GM12801 (cell line): Measurements from ENCODE around the gene YWHAB.

Source experiments
- TF ChIP-seq, protein P1 (sequence below): IDR thresholded peaks from one replicate; pipeline ENCODE4 v1.5.1; 2011; ENCODE audit warnings: control low read depth; ENCODE audit not compliant: insufficient read length; ENCODE audit errors: extremely low read depth

Gene YWHAB

DNA sequence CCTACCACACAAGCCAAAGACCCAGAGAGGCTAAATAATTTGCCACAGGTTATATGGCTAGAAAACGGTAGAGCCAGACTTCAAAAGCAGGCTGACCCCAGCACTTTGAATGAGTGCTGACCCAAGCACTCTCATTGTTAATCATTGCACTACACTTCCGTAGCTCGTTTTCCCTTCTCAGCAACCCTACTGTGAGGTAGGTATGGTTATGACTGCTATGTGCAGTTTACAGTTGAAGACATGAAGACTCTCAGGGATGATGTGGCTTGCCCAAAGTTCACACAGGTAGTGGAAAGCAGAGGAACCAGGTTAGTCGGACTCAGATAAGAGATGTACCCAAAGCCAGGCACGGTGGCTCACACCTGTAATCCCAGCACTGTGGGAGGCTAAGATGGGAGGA is 41.6 kb upstream of the YWHAB start:
- TF ChIP-seq, protein P1, sequence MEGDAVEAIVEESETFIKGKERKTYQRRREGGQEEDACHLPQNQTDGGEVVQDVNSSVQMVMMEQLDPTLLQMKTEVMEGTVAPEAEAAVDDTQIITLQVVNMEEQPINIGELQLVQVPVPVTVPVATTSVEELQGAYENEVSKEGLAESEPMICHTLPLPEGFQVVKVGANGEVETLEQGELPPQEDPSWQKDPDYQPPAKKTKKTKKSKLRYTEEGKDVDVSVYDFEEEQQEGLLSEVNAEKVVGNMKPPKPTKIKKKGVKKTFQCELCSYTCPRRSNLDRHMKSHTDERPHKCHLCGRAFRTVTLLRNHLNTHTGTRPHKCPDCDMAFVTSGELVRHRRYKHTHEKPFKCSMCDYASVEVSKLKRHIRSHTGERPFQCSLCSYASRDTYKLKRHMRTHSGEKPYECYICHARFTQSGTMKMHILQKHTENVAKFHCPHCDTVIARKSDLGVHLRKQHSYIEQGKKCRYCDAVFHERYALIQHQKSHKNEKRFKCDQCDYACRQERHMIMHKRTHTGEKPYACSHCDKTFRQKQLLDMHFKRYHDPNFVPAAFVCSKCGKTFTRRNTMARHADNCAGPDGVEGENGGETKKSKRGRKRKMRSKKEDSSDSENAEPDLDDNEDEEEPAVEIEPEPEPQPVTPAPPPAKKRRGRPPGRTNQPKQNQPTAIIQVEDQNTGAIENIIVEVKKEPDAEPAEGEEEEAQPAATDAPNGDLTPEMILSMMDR, result no peak

DNA sequence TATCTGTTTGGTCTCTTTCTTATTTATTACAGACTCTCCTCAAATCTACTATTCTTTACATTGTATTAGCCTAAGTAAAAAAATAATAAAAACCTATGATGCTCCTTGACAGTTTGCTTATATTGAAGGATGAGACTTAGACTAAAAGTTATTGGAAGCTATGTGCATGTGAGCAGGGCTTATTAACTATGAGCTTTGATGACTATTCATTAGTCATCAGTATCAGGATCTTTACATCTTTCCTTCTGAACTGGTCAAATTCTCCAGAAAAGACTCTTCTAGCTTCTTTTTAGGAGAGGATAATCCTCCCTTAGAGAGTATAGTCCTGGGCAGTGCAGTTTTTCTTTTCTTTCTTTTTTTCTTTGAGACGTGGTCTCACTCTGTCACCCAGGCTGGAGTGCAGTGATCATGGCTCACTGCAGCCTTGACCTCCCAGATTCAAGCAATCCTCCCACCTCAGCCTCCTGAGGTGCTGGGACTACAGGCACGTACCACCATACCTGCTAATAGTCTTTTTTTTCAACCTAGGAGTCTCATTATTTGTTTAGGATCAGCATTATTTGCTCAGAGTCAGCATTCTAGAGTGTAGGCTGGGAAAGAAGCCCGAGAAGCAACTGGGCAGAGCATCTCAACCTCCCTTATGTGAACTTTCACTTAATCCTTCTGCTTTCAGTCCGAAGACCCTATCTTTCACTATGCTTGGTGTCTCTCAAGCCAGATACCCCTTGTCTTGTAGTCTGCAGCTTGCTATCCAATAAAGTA is 37.1 kb upstream of the YWHAB start:
- TF ChIP-seq, protein P1, result no peak

DNA sequence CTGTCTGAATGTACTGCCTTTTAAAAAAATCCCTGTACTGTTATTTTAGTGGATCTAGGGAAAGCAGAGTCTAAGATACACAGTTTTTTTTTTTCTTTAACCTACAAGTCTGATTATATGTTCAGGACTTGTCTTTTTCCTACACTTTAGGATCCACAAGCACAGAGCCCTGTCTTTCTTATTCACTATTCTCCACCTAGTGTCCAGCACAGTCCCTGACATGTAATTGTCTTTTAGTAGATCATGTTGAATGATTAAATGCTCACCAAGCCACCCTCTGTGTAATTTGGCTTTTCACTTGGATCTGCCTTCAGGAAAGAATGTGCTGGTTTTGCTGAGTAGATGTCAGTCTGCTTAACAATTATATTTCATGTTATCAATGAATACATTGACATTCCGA is 35.8 kb upstream of the YWHAB start:
- TF ChIP-seq, protein P1, result no peak

DNA sequence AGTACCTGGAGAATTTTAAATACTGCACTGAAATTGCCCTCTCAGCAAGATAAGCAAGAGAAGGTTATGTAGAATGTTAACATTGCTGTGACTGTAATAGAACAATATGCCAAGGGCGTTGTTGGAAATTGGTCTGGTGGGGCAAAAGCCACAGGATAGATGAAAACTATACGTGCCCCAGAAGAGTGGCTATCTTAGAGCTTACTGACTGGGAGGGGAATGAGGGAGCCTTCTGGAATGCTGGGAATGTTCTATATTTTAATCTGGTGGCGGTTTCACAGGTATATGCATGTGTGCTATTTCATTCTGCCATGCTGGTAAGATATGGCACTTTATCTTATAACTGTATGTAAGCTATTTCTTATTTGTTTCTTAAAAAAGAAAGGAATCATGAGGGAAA is 35.2 kb upstream of the YWHAB start:
- TF ChIP-seq, protein P1, result no peak

DNA sequence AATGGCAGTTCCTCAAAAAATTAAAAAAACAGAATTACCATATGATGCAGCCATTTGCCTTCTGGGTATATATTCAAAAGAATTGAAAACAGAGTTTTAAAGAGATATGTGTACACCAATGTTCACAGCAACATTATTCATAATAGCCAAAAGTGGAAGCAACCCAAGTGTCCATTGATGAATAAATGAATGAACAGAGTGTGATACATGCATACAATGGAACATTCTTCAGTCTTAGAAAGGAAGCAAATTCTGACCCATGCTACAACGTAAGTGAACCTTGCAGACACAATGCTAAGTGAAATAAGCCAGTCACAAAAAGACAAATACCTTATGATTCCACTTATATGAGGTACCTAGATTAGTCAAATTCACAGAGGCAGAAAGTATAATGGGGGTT is 34.7 kb upstream of the YWHAB start:
- TF ChIP-seq, protein P1, result no peak

DNA sequence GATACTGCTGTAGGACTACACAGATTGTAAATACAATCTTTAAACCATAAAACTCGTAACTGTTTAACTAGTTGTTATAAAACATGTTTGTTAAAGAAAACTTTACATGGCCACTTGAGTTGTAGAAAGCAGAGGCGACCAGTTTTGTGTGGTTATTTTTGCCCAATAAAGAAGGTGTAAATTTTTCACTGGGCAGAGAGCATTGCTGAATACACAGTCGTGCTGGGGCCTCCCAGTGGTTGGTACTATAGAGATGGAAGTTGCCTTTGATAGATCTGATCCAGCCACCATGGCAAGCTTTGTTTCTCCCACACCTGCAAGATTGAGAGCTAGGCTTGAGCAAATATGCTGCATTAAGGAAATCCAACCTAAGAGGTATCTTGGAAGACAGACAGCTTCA is 34.0 kb upstream of the YWHAB start:
- TF ChIP-seq, protein P1, result no peak

DNA sequence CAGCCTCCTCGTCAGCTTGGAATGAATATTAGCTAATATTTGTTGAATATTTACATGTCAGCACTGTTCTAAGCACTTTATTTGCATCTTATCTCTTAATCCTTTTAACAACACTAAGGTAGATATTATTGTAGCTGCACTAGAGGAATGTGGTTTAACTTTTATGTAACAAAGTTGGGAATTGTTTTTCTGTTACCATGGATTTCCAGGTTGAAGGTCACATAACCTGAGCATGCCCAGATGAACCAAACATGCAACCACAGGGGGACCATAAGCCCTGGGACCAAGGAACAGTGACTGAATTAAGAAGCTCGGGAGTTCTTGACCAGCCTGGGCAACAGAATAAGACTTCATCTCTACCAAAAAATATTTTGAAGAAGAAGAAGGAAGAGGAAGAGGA is 29.1 kb upstream of the YWHAB start:
- TF ChIP-seq, protein P1, result no peak
